NCI-H2029 treated with DMSO at 0.1 percent for 48 hours (cell line): ENCODE measurements around the gene C1orf52.

ENCODE experiments used
- DNase-seq: peaks from one replicate; lab custom pipeline; 2025; lab: John Stamatoyannopoulos, UW

The C1orf52 gene

DNA sequence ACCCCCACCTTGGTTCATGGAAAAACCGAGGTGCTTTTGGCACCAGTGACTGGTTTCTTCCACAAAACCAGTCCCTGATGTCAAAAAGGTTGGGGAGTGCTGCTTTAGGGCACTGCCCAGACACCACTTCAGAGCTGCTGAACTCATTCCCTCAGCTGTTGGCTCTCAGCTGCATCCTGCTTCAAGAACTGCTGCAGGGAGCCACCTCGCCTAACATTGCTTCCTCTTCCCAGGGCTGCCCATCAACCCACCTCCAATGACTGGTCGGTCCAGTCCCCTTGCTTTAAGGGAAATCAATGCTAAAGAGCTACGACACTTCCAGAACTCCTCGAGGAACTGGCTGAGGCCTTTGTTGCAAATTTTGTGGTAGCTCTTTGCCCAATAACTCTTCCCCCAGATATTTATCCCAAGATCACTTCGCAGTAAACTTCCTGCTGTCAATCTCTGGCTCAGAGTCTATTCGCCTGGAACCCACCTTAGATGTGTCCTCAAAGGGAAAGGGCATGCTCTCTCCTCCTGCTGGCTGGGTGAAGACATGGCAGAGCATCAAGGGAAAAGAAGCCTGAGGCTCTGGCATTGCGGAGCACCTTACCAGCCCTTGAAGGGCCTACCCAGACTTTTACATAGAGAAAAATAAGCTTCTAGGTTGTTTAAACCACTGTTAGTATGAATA is 29.0 kb downstream of the C1orf52 start:
- no peak for DNase-seq

DNA sequence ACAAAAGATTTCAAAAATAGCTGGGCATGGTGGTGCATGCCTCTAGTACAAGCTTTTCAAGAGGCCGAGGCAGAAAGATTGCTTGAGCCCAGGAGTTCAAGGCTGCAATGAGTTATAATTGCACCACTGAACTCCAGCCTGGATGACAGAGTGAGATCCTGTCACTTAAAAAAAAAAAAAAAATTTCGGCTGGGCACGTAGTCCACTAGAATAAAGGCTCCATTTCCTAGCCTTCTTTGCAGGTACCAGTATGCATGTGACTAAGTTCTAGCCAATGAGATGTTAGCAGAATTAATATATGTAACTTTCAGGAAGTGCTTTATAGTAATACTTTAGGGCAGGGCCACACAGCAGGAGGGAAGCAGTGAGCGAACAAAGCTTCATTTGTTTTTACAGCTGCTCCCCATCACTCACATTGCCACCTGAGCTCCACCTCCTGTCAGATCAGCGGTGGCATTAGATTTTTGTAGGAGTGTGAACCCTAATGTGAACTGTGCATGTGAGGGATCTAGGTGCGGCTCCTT is 29.8 kb downstream of the C1orf52 start:
- DNase-seq, result no peak

DNA sequence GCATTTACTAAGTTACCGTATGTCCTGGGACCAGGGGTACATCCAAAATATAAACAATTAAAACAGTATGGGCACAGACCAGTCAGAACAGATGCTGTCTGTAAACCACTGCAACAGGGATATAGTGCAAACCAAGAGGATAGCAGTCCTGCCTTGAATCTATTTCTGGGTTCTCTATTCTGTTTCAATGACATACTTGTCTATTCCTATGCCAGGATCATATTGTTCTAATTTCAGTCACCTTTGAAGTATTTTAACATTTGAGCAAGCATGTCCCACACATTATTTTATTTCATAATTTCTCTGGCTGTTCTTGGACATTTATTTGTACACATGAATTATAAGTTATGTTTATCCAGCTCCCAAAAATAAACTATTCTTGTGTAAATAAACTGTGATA is 30.5 kb downstream of the C1orf52 start:
- DNase-seq, result no peak

DNA sequence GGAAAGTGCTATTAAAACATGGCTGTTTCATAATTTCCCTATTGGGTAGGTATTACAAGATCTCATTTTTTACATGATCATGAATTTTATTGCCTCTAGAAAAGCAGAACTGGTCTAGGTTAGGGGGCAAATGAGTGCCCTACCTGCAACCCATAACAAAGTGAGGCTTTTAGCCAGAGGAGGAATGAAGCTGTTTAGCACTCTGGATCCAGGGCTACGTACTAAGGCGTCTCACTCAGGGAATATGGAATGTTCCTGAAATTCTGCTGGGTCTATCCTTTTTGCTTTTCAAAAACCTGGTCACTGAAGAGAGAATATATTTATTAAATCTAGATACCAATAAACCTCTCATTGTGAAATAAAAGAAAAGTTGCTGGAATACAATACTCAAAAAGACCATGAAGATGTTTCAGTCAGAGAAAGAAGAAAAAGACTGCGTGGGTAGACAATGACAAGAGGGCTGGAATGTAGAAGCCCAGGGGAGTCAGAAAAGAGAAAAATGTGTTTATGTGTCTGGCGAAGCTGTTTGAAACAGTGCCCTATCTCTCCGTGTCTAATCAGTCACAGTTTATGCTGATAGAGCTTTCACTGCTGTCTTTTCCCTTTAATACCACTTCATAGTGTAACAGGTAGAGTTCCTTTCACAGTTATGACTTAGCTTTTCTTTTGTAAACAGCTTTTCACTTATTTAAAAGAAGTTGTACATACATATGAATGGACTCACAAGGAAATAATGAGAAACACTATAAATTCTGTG is 33.7 kb downstream of the C1orf52 start:
- peak; percentile 32 for DNase-seq

DNA sequence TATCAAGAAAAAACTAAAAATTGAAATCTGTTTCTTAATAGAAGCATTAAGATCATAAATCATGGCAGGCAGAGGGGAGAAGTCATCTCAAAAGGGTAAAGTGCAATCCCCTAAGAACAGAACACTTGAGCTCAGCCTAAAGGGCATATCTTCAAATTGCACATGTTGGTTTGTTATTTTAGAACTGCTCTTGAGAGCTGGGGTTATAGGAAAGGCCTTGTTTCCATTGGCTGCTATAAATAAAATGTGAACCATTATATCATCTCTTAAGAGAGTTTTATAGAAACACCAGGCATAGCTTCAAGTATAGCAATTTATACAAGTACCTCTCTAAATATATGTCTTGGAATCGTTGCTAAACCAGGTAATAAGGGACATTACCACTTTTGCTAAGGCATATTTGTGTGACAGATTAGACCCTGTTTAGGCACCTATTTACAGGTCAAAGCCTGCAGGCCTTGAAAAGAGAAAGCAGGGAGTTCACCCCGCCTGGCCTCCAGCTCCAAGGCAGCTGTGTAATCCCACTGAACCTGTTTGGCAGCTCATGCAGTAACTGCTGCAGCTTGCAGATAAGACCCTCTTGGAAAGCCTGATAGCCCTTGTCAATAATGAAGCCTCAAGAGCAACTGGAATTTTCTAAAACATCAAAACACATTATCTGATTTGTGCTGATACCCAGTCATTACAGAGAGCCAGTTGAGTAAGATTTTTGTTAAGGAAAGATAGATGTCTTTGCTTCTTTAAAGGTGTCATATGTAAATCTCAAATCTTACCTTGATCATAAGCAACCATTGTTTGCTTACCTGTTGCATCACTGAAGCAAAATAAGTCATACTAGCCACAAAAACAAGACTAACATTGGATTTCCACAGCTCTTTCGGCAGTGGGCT is 34.5 kb downstream of the C1orf52 start:
- DNase-seq, result peak; percentile 99

DNA sequence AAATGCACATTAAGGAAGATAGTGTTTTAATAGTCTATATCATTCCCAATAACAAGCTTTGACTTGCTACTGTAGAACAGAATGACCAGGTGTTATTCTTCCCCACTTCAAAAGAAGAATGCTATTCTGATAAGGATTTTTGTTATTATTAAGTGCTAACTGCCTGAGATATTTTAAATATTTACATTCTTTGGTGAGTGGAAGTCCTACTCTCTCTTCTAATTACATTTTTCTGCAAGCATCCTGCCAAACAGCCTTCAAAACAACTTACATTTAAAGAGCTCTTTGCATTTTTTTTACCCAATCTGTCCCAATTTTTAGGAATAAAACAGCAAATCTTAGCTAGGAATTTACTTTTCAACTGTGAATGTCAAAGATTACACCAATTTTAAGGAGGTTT is 35.2 kb downstream of the C1orf52 start:
- DNase-seq, result no peak

DNA sequence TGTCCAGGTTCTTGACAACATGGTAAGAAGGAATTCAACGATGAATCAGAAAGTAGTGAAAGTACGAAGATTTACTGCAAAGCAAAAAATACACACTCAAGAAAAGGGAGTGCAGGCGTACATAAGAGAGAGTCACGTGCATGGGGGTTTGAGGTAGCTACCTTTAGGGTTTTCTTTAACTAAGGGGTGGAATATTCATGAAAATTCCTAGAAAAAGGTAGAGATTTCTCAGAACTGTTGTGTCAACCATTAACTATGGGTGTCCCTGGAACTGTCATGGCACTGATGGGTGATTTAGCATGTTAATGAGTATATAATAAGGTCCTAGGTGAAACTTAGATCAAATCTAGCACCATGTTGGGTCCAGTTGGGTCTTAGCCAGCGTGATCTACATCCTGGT is 36.1 kb downstream of the C1orf52 start:
- DNase-seq, result no peak

DNA sequence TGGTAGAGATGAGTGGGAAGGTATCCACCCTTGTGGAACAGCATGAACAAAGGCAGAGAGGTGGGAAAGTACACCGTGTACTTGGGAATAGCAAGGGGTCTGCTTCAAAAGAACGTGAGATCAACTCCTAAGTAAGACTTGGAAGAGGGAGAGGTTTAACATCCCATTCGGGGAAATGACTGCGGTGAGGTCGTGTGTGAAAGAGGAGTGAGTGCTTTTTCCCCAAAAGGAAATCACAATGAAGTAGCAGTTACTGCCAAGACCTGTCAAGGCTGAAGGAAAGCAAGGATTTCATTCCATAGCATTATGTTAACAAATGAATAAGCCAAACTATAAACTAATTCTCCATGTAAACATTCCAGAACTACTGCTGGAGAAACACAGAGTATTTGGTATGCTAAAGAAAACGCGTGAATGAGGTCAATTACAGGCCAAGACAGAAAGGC is 38.7 kb downstream of the C1orf52 start:
- DNase-seq, result no peak

DNA sequence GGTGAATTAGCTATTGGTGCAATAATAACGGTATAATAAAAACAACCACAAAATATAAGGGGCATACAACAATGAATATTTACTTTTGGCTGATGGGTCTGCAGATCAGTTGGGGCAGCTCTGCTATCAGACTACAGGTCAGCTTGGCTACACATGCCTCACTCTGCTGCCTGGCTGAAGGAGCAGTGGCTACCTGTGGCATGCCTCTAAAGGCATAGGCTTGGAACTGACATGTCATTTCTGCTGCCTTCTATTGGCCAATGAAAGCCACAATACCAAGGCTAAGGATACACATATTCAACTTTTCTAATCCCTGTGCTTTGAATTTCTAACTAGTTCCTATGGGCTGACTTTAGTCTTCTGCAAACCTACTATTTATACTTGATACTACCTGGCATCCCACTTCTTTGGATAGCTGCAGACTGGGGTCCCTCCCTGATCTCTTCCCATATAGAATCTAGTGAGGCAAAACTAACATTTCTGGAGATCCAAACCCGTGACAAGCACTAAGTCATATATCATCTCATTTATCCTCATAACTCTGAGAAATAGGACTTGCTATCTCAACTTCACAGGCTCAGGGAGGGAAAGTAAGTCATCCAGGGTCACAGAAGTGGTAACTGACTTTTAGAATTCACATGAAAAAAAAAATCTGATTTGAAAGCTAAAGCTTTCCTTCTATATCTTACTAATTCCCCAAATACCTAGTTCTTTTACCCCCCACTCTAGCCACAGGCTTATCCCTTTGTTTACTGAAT is 39.4 kb downstream of the C1orf52 start:
- DNase-seq, result no peak

DNA sequence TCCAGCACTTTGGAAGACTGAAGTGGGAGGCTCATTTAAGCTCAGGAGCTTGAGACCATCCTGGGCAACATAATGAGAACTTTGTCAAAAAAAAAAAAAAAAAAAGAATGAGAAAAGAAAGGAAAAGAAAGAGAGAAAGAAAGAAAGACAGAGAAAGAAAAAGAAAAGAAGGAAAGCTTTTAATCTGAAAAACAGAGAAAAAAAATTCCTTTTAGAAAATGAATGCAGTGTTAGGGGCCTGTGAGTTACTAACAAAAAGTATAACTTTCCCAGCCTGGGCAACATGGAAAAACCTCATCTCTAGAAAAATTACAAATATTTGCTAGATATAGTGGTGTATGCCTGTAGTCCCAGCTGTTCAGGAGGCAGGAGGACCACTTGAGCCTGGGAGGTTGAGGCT is 42.8 kb downstream of the C1orf52 start:
- no peak for DNase-seq

DNA sequence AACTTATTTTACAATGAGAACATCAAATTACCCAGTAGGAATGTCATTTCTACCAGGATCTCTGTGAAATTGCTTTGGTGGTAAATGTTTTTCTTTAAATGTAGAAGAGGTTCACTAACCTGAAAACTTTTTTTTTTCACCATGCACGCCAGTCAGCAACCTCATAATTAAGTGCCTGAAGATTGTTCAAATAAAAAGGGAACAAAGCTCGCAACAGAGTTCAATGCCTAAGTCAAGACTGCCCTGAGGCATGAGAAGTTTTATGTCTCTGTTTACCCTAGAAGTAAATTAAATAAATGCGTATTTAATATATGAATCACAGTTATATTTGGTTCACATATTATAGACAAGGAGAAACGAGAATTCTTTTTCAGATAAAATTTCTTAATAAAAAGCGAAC is 44.8 kb downstream of the C1orf52 start:
- DNase-seq, result no peak

DNA sequence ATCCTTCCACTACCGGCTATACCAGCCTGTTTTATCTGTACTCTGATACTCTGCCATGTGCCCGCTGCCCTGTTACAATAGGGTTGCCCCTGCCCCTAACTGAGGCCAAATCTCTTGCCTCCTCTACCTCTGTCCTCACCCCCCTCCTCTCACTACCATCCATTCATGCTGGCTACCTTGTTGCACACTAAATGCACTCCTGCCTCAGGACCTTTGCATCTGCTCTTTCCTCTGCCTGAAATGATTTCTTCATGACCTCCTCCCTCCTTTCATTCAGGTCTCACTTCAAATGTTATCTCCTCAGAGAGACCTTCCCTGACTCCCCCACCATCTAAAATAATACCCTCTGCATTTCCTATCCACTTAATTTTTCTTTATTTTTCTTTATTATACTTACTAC is 51.0 kb downstream of the C1orf52 start:
- no peak for DNase-seq

DNA sequence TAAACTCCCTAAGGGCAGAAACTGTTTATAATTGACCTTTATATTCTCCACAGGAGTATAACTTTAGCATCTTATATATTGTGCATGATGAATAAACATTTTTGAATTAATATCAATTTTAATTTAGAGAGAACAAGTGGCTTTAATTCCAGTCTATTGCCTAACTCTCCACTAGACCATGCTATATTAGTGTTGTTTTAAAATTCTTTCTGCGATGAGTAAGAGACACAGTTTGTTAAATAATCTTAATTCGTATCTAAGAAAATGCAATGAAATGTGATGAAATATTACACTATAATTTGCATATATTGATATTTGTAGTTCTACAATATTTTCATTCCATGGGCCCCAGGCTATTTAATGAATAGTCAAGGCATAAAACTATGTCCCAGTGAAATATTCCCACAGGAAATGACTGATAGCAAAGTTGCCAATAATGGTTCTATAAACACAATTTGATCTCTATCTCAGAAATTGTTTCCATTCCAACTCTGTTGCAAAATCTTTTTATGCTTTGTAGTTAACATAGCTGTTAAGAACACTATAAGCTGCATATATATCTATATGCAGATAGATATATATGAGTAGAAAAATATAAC is 55.8 kb downstream of the C1orf52 start:
- DNase-seq, result no peak

DNA sequence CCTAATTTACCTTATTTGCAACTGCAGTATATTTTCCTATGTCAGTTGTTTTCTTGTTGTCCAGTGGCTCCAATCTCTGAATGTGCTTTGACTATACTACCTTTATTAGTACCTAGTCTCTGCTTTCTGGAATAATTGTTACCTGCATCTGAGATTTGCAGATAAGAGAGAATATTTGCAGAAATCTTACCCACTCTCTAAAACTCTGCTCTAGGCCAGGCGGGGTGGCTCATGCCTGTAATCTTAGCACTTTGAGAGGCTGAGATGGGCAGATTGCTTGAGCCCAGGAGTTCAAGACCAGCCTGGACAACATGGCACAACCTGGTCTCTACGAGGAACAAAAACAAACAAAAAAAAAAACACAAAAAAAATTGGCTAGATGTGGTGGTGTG is 56.6 kb downstream of the C1orf52 start:
- DNase-seq, result no peak

DNA sequence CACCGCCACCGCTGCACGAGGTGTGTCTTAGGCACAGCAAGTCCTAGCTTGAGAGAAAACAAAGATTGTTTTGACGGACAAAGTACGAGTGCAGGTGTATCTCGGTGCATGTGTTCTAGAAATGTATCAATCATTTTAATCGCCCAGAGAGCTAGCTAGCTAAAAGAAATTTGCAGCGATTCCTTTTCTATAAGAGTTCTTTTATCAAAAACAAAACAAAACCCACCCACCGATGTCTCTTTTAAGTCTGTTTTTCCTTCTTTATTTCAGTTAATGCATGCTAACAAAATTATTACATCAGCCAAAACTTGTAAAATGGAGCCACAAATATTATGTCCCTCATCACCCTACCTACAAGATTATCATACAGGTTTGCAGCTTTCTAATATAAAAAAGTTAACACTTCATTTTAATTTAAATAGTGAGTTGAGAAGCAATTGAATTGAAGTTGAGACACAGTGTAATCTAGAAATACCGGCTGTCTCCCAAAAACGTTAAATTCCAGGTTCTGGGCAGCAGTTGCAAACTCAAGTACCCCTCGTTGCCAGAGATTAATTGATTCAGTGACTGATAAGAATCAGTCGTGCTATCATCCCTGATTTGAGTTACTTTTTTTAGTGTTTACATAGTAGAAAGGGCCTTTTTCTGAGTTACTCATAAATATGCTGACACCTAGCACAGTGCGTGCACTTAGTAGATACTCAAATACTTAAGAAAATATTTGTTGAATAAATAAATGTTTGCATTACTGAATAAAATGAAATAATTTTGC is 57.2 kb downstream of the C1orf52 start:
- no peak for DNase-seq

DNA sequence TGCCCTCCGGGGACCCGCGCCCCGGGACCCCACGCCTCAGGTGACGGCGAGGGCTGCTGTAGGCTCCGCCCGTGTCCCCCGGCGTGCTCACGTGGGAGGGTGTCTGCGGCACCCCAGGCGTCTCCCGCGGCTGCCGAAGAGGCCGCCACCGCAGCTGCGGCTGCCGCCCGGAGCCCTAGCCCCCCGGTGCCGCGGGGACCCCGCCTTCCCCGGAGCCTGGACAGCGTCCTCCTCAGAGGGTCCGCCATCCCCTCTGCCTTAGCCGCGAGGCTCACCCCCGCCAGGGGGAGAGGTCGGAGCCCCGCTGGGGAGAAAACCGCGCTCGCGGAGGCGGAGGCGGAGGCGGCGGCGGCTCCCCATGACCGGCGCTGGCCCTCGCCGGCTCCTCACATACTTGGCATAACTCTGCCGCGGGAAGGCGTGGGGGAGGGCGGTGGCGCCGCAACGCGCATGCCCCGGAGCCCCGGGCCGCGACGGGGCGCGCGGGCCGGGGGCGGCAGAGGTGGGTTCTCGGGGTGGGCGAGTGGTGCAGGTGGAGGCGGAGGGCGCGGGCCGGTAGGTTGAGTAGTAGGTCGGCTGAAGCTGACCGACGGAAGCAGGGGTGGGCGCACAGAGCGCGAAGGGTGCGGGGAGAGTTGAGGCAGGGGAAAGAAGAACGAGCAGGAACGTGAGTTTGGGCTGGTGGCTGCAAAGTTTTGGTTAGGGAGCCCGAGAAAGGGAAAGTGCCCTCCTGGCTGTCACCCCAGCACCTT is 57.9 kb downstream of the C1orf52 start:
- no peak for DNase-seq

DNA sequence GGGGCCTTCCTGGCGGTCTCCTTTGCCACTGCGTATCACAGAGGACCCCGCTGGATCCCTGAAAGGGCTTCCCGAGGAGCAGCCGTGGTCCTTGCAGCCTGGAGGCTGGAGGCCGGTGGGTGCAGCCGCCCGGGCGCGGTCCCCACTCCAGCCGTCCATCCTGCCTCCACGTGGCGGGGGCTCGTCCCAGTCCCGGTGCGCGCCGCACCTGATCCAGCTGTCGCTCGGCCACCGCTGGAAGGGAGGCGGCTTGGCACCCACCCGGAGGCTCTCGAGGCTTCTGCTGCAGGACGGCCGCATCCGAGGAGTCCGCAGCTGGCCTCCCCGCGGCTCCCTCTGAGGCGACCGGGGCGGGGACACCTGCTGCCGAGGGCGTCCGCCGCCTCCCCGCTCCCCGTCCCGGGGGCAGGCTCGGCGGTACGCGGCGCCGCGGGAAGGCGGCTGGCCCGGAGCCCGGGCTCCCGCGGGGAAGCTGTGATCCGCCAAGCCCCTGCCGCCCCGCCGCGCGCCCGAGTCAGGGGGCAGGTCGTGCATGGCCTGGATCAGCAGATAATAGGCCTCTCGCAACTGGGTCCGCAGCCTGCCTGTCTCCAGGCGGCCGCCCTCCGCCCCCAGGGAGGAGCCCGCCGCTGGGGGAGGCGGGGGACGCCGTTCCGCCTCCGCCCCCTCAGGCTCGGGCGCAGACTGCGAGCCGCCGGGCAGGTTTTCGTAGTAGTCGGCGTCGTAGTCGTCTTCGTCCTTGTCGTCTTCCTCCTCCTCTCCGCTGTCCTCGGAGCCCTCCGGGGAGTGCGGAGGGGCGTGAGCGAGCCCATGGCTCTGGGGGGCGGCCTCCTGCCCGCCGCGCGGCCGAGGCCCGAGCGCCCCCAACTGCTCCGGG is 58.8 kb downstream of the C1orf52 start, which contains the start of gene SYDE2:
Gene SYDE2 (minus strand): TSS at position 554 of the 877 bp plus-strand sequence. CDS start 20 bp downstream, at position 534.
- peak; percentile 64 for DNase-seq
